Tibial artery (tissue), 4 donors: Measurements from ENCODE around the gene HES2.

ENCODE experiments used
- DNase-seq, 2 donors: peaks; one replicate each; pipeline ENCODE4 v3.0.0-alpha.2; 2019
- H3K27ac ChIP-seq, 2 donors: fragments of 200-600 bp; sonication (generic) in 1 of 2; 1 replicate in 1 of 2; 2 replicates in 1 of 2; pipeline ENCODE4 v1.5.1; 2018 to 2019; ENCODE audit warnings: mild to moderate bottlenecking in 1 of 2
- H3K27me3 ChIP-seq, 2 donors: fragments of 200-600 bp; sonication (generic) in 1 of 2; one replicate each; pipeline versions ENCODE4 v1.5.1 to v1.6.0; 2016 to 2019
- H3K36me3 ChIP-seq, 3 donors: fragments of 200-600 bp; sonication (generic) in 2 of 3; one replicate each; pipeline ENCODE4 v1.5.1; 2016 to 2019; ENCODE audit warnings: mild to moderate bottlenecking in 2 of 3
- H3K4me1 ChIP-seq, 4 donors: fragments of 200-600 bp; sonication (generic) in 2 of 4; 1 replicate in 3 of 4; 2 replicates in 1 of 4; pipeline ENCODE4 v1.5.1; 2016 to 2019
- H3K4me3 ChIP-seq, 2 donors: fragments of 200-600 bp; sonication (generic) in 1 of 2; 1 replicate in 1 of 2; 2 replicates in 1 of 2; pipeline ENCODE4 v1.5.1; 2018 to 2019; ENCODE audit warnings: mild to moderate bottlenecking in 2 of 2
- H3K9me3 ChIP-seq, 3 donors: fragments of 200-600 bp; sonication (generic) in 1 of 3; one replicate each; pipeline ENCODE4 v1.5.1; 2016 to 2019
- CTCF ChIP-seq, 2 experiments: fragments of 200-600 bp in 1 of 2; fragments of 450-650 bp in 1 of 2; IDR thresholded peaks; one replicate each; pipeline ENCODE4 v1.5.1; 2017 to 2019; ENCODE audit warnings: antibody characterized with exemption in 2 of 2, mild to moderate bottlenecking in 1 of 2, moderate library complexity in 1 of 2
- intact Hi-C: fragments of 100-400 bp; cut with DNase I; formaldehyde crosslinking; loops from one replicate; pipeline ENCODE4 v1.15.0; 2023; ENCODE audit warnings: low total_unique reads

Gene HES2, protein sequence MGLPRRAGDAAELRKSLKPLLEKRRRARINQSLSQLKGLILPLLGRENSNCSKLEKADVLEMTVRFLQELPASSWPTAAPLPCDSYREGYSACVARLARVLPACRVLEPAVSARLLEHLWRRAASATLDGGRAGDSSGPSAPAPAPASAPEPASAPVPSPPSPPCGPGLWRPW

GRCh38 chr1:6419804-6420453, at the start of gene HES2:
HES2 (minus strand) TSS chr1:6419919; CDS start chr1:6419820, 99 bp downstream.
- DNase-seq: no peak

DNA sequence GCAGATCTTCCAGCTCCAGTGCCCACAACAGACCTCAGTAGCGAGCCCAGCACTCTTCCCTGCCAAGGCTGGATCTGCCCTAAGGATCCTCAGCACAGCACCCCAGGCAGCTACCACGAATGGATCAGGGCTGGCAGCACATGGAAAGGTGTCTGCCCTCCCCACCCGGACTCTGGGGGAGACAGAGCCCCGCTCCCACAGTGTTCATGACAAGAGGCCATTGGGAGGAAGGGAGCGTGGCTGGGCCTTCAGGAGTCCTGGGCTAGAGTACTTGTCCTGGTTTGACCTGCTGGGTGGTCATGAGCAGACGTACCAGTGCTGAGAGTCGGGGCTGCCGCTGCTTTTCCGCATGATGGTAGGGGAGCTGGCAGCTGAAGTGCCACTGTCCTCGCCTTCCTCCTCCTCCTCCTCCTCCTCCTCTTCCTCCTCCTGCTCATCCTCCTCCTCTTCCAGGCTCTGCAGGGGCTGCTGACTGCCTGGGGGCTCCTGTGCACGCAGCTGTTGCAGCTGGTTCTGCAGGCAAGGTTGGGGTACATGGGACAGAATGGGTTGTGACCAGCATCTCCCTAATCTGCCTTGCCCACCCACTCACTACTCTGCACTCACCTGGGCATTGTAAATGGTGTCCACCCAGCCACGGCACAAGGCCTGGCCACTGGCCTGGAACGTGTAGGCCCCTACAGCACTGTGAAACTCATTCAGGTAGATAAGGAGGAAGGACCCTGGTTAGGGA, 49.2 kb upstream of the HES2 start:
- peaks cover 0 to 63% (median 52%) of the 10 kb centered on the region in 3 donors for H3K36me3 ChIP-seq
- no peak for DNase-seq
- intact Hi-C loops: no loop called here
- no peaks in the 10 kb centered on the region for H3K4me1 ChIP-seq
- H3K27ac ChIP-seq: no peak overlapping the region
- peaks cover 0 to 40% of the 10 kb centered on the region in 2 donors for H3K27me3 ChIP-seq
- H3K4me3 ChIP-seq: no peak overlapping the region
- H3K9me3 ChIP-seq: no peaks in the 10 kb centered on the region
- no peak for TF ChIP-seq CTCF (IDR thresholded peaks at IDR 0.05)

More at GRCh38 chr1:6419804-6420453, at the start of gene HES2:
- Histone ChIP-seq H3K27me3 (peaks cover 0 to 100% of the 10 kb centered on the region in 2 donors), H3K4me1 (peaks cover 0 to 49% (median 41%) of the 10 kb centered on the region in 4 donors), H3K36me3 (no peaks in the 10 kb centered on the region), H3K27ac (no peak within 1 kb of the TSS), H3K9me3 (no peaks in the 10 kb centered on the region), H3K4me3 (peak within 1 kb of the TSS; percentile 27 to 49)
- intact Hi-C loops: no loop called here
- no peak for TF ChIP-seq CTCF (IDR thresholded peaks at IDR 0.05)

GRCh38 chr1:6467744-6468688, 48.3 kb upstream of the HES2 start:
- DNase-seq: no peak
- intact Hi-C loops: no loop called here
- Histone ChIP-seq H3K4me1 (no peaks in the 10 kb centered on the region), H3K9me3 (no peaks in the 10 kb centered on the region), H3K4me3 (no peak overlapping the region), H3K36me3 (peaks cover 0 to 55% (median 44%) of the 10 kb centered on the region in 3 donors), H3K27ac (no peak overlapping the region), H3K27me3 (peaks cover 0 to 43% of the 10 kb centered on the region in 2 donors)
- TF ChIP-seq CTCF (IDR thresholded peaks at IDR 0.05): no peak

DNA sequence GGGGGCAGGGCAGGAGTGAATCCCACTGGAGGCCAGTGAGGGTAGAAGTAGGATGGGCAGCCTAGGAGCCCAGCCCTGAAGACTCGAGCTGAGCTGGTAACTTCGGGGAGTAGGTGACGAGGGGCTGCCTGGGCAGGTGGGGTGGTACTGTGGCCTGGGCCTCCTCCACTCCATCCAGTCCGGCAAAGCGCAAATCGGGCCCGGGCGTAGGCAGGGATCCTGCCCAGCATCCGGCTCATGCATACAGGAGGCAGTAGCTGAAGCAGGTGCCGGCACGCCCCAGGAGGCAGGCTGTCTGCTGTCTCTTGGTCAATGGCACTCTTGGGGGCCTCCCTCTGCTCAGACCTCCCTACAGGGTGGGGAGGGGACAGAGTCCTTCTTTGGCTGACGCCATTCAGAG, 47.5 kb upstream of the HES2 start:
- H3K4me1 ChIP-seq: no peaks in the 10 kb centered on the region
- intact Hi-C loops: no loop called here
- H3K36me3 ChIP-seq: peaks cover 0 to 49% (median 36%) of the 10 kb centered on the region in 3 donors
- no peaks in the 10 kb centered on the region for H3K9me3 ChIP-seq
- H3K27ac ChIP-seq: no peak overlapping the region
- H3K4me3 ChIP-seq: no peak overlapping the region
- no peak for DNase-seq
- no peak for TF ChIP-seq CTCF (IDR thresholded peaks at IDR 0.05)
- peaks cover 0 to 51% of the 10 kb centered on the region in 2 donors for H3K27me3 ChIP-seq

DNA sequence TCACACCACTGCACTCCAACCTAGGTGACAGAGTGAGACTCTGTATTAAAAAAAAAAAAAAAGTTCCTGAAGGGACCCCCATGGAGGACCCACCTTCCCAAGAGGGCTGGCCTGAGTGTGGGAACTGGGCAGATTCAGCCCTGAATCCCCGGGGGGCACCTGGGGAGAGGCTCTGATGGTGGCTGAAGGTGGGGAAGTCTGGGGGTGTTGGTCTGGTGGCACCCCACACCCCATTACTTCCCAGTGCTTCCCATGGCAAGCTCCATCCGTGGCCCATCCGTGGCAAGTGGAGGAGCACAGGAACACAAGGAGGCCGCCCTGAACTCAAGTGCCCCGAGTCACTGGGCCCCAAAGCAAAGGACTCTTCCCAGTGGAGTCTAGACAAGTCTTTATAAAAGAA, 47.0 kb upstream of the HES2 start:
- Histone ChIP-seq H3K4me1 (no peaks in the 10 kb centered on the region), H3K27ac (no peak overlapping the region), H3K27me3 (peaks cover 0 to 56% of the 10 kb centered on the region in 2 donors), H3K9me3 (no peaks in the 10 kb centered on the region), H3K36me3 (peaks cover 0 to 51% (median 34%) of the 10 kb centered on the region in 3 donors), H3K4me3 (no peak overlapping the region)
- DNase-seq: no peak
- intact Hi-C loops: no loop called here
- TF ChIP-seq CTCF (IDR thresholded peaks at IDR 0.05): no peak
